GM12873 (cell line): ENCODE measurements around the gene TARBP2.

Experiments used
- TF ChIP-seq, protein P1 (sequence below): IDR thresholded peaks from 2 replicates; pipeline ENCODE4 v1.5.1; 2012; ENCODE audit warnings: low read depth, mild to moderate bottlenecking, moderate library complexity, low read length, control low read depth; ENCODE audit not compliant: insufficient read depth; ENCODE audit errors: missing control alignments

The TARBP2 gene

DNA sequence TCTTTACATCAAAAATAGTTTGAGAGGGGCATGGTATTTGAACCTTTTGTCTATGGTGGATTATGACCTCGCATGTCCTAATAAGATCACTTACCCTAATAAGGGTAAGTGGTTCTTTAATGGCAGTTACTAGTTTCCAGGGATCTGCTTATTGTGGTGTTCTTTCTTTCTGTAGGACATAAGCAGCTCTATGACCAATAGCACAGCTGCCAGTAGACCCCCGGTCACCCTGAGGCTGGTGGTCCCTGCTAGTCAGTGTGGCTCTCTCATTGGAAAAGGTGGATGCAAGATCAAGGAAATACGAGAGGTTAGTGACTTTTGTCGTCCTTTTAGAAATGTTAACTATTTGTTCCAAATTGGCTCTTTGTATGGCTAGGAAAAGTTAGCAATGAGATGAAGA is 42.0 kb upstream of the TARBP2 start:
- TF ChIP-seq, protein P1, sequence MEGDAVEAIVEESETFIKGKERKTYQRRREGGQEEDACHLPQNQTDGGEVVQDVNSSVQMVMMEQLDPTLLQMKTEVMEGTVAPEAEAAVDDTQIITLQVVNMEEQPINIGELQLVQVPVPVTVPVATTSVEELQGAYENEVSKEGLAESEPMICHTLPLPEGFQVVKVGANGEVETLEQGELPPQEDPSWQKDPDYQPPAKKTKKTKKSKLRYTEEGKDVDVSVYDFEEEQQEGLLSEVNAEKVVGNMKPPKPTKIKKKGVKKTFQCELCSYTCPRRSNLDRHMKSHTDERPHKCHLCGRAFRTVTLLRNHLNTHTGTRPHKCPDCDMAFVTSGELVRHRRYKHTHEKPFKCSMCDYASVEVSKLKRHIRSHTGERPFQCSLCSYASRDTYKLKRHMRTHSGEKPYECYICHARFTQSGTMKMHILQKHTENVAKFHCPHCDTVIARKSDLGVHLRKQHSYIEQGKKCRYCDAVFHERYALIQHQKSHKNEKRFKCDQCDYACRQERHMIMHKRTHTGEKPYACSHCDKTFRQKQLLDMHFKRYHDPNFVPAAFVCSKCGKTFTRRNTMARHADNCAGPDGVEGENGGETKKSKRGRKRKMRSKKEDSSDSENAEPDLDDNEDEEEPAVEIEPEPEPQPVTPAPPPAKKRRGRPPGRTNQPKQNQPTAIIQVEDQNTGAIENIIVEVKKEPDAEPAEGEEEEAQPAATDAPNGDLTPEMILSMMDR, result no peak

DNA sequence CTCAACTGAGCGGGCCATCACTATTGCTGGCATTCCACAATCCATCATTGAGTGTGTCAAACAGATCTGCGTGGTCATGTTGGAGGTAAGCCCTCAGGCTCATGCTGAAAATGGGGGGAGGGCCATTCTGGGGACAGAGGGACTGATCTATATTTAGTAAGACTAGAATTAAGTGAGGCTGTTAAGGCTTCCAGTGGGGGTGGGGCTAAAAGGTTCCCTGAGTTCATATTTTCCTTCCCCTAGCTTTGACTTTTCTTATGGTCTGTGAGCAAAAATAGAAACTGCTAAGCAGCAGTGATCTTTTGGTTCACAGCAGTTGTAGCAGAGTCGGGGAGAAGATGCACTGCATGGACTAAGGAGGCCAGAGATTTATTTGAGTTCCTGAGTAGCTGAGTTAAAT is 40.0 kb upstream of the TARBP2 start:
- TF ChIP-seq, protein P1, result no peak

DNA sequence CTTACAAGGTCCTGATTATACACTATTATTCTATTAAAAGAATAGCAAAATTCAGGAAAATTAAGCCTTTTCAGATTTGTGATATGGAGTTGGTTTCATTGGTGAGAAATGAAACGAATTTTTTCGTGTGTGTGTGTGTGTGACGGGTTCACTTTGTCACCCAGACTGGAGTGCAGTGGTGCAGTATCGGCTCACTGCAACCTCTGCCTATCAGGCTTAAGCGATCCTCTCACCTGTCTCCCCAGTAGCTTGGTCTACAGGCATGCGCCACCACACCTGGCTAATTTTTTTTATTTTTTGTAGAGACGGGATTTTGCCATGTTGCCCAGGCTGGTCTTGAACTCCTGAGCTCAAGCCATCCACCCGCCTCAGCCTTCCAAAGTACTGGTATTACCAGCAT is 39.5 kb upstream of the TARBP2 start:
- TF ChIP-seq, protein P1, result no peak

DNA sequence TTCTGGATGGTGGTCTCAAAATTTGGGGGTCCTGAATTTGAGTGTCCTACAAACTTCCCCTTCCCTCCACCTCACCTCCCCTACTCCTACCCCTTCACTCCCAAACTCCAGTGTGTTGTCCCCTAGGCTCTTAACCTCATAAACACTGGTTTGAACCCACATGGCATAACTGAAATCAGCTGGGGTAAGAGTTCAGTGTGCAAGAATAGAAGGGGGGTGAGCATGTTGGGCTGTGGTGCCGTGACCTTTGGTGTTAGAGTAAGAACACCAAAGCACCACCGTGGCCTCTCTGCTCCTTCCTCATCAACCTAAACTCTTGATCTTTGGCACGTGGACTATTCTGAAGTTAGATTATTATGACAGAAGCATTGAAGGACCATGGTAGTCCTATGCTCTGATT is 38.1 kb upstream of the TARBP2 start:
- TF ChIP-seq, protein P1, result no peak

DNA sequence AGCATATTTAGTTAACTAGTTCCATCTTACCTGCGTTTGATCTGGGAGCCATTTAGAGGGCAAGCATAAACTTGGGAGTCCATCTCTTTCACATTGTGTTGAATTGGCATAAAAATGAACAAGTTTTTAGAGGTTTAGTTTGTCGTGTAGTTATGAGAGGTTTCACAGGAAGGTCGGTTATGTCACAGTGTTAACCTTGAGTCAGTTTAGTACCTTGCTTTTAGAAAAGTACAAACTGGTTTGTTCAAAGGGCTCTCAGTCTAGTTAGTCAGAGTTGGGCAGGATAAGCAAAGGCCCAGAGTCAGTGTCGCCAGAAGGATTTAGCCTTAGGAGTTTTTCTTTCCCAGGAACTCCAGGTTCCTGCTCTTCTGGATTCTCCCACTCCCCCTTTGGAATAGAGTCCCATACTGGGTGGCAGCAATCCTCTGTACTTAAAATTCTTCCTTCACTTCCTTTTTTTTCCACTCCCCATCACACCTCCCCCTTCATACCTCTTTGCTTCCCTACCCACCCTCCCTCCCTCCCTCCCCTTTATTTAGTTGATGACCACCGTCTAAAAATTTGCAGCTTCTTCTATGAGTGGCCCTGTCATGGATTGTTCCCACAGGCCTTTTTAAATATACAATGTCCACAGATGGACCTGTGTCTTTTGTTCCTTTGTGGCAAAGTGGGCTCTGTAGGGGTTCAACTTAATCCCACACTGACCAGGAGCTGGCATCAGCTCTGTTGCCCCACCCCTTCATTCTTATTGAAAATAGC is 37.1 kb upstream of the TARBP2 start:
- TF ChIP-seq, protein P1, result no peak

DNA sequence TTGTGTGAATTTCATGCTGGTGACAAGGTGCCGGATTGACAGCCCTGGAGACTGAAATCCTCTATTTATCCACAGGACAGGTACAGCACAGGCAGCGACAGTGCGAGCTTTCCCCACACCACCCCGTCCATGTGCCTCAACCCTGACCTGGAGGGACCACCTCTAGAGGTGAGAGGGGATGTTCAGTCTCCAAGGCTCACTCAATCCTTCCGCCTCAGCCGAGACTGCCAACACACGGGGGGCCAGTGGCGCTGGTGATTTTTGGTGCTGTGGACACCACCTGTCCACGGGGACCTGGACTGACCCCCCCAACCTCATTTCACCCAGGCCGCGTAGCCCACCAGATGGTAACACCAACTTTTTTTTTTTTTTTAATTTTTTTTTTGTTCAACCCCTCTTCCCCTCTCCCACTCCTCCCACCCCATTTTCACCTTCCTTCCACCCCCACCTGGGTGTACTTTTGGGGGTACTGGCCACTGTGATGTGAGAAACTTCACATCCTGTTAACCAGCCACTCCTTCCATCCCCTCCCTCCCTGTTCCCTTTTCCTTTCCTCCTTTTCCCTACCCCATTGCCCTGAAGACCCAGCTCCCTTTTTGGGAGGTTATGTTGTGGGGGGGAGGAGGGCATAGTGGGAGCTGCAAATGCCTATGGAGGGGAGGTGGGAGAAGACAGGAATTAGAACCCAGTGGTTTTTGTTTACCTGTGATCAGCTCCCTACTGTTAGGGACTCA is 36.2 kb upstream of the TARBP2 start:
- TF ChIP-seq, protein P1, result no peak

DNA sequence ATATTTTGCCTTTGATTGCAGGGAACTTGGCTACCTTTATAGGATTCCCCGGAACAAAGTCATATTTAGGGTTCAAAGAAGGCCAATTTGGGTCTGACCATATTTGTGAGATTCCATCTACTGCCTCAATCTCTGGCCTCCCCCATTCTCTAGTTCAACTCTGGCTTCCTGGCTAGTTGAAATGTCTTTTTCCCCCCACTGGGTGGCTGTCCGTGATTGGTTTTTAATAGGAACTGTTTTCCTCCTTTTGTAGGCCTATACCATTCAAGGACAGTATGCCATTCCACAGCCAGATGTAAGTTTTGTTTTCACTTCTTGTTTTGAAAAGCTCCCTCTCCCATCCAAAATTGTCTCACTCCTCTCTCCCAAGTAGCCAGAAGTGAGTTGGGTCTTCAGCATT is 35.4 kb upstream of the TARBP2 start:
- TF ChIP-seq, protein P1, result no peak
